GM12878 (cell line): ENCODE data around the gene CIRBP. TPM values are rescaled to one million over a fixed set of nuclear protein-coding genes. Genes with fewer than 3 reads are reported as not detected.

Source experiments
- ATAC-seq: fragments of 200-7000 bp; cut with Tn5 transposase; 3 replicates; pipeline ENCODE4 v1.9.1; 2020; ENCODE audit warnings: mild to moderate bottlenecking, moderate library complexity
- BruUV-seq: library from RNA; stranded (reverse); fragments of 400-500 nt; replicated peaks from 2 replicates; lab custom pipeline; 2021; lab: Mats Ljungman, UMichigan
- CTCF ChIA-PET: fragments of 300-600 bp; sonication (Branson Sonifier 250); formaldehyde crosslinking; extraction: SDS; loops from one replicate; lab custom pipeline; 2021; ENCODE audit warnings: inconsistent platforms; lab: Yijun Ruan, JAX
- POLR2A ChIA-PET: fragments of 350-600 bp; formaldehyde crosslinking; extraction: SDS; loops from one replicate; lab custom pipeline; 2021; ENCODE audit warnings: inconsistent platforms; lab: Charles Lee
- RAD21 ChIA-PET: fragments of 300-600 bp; sonication (Branson Sonifier 250); formaldehyde crosslinking; loops from one replicate; lab custom pipeline; 2023; ENCODE audit warnings: antibody characterized with exemption; ENCODE audit not compliant: unreplicated experiment; lab: Charles Lee
- SMC1A ChIA-PET: fragments of 300-600 bp; sonication (Branson Sonifier 250); formaldehyde crosslinking; loops from one replicate; lab custom pipeline; 2023; ENCODE audit not compliant: unreplicated experiment, uncharacterized antibody; lab: Charles Lee
- DNase-seq: peaks from one replicate; pipeline ENCODE4 v3.0.0-alpha.2; 2011; ENCODE audit warnings: low read depth, low spot score
- FAIRE-seq: peaks from 3 replicates; lab custom pipeline; 2011; peaks lifted over from hg19 to GRCh38; lab: Jason Lieb, UNC
- H2AFZ ChIP-seq: 2 replicates; pipeline ENCODE4 v1.6.0; 2011; ENCODE audit warnings: low read depth, low read length, control low read depth; ENCODE audit not compliant: control insufficient read depth
- H3K27ac ChIP-seq: 2 replicates; pipeline ENCODE4 v1.5.1; 2011; ENCODE audit warnings: control low read depth; ENCODE audit not compliant: control insufficient read depth, insufficient read depth
- H3K27me3 ChIP-seq, 2 experiments: replicated peaks in 1 of 2; 2 replicates each; pipeline versions ENCODE4 v1.6.0 to v1.6.1; 2011; ENCODE audit warnings: low read length in 1 of 2; ENCODE audit not compliant: control insufficient read depth in 2 of 2, insufficient read depth in 2 of 2
- H3K36me3 ChIP-seq, 2 experiments: 2 replicates each; pipeline ENCODE4 v1.5.1; 2011; ENCODE audit warnings: low read length in 1 of 2; ENCODE audit not compliant: control insufficient read depth in 2 of 2, insufficient read depth in 2 of 2
- H3K4me1 ChIP-seq: 2 replicates; pipeline ENCODE4 v1.6.1; 2011; ENCODE audit warnings: mild to moderate bottlenecking, low read length, moderate library complexity, mixed read lengths; ENCODE audit not compliant: control insufficient read depth, insufficient read depth
- H3K4me2 ChIP-seq: 2 replicates; pipeline ENCODE4 v1.6.0; 2011; ENCODE audit warnings: control low read depth; ENCODE audit not compliant: control insufficient read depth, insufficient read depth
- H3K4me3 ChIP-seq: fragments of 200-600 bp; sonication (generic); 2 replicates; pipeline ENCODE4 v1.5.1; 2016
- H3K79me2 ChIP-seq: 2 replicates; pipeline ENCODE4 v1.6.0; 2011; ENCODE audit warnings: low read length; ENCODE audit not compliant: control insufficient read depth, insufficient read depth
- H3K9ac ChIP-seq: 2 replicates; pipeline ENCODE4 v1.8.0; 2011; ENCODE audit warnings: low read length, control low read depth, mixed read lengths; ENCODE audit not compliant: control insufficient read depth, insufficient read depth
- H3K9me3 ChIP-seq: replicated peaks from 3 replicates; pipeline ENCODE4 v1.5.1; 2011; ENCODE audit warnings: mild to moderate bottlenecking, low read length; ENCODE audit not compliant: control insufficient read depth, insufficient read depth
- H4K20me1 ChIP-seq: 2 replicates; pipeline ENCODE4 v1.6.0; 2011; ENCODE audit not compliant: control insufficient read depth, insufficient read depth
- DPF2 ChIP-seq: fragments of 450-650 bp; IDR thresholded peaks from 2 replicates; pipeline ENCODE4 v1.6.1; 2017; ENCODE audit warnings: mild to moderate bottlenecking
- YY1 ChIP-seq: IDR thresholded peaks from 2 replicates; pipeline ENCODE4 v1.6.1; 2011; ENCODE audit warnings: low read depth, mild to moderate bottlenecking, low read length
- ZNF384 ChIP-seq: IDR thresholded peaks from 2 replicates; pipeline ENCODE4 v1.6.1; 2012; ENCODE audit warnings: low read depth, mild to moderate bottlenecking, low read length, improper control_type of control experiment, borderline replicate concordance
- WGBS: methylation state at CpG from one replicate; pipeline ENCODE4 v1.1.6; 2016; ENCODE audit warnings: low lambda C conversion rate; ENCODE audit not compliant: insufficient replicate concordance, insufficient coverage; ENCODE audit errors: missing lambda C conversion rate; 5-methylcytosine and 5-hydroxymethylcytosine counted together
- in situ Hi-C: fragments of 300-500 bp; cut with MboI; formaldehyde crosslinking; loops from 9 replicates; pipeline ENCODE4 v1.14.3; 2018; ENCODE audit warnings: mixed read lengths
- intact Hi-C: fragments of 100-400 bp; cut with micrococcal nuclease; formaldehyde crosslinking; loops from one replicate; pipeline ENCODE4 v1.14.2; 2022; ENCODE audit not compliant: unreplicated experiment
- polyA plus RNA-seq, 11 experiments: library from polyadenylated mRNA; depleted of rRNA in 4 of 11; unstranded in 6 of 11; stranded (reverse) in 5 of 11; fragments of >200 nt; fragmentation: Nextera tagmentation in 4 of 11; fragmentation: Illumina TruSeq in 1 of 11; extraction: Ambion mirVana in 4 of 11; extraction: Trizol in 1 of 11; gene quantifications; 1 replicate in 1 of 11; 2 replicates in 10 of 11; pipeline versions ENCODE4 v1.2.1 to v1.2.3, GENCODE V29; 2011 to 2016; ENCODE audit warnings: inconsistent platforms in 2 of 11, missing spikeins in 2 of 11, low read depth in 1 of 11
- total RNA-seq, 4 experiments: library from RNA; depleted of rRNA in 3 of 4; stranded (reverse); fragments of >200 nt in 3 of 4; fragmentation: Illumina TruSeq in 1 of 4; extraction: Trizol in 1 of 4; gene quantifications; 2 replicates each; pipeline versions ENCODE4 v1.2.1 to v1.2.3, GENCODE V29; 2013 to 2021
- TF ChIP-seq, protein P1 (sequence below), 3 experiments: IDR thresholded peaks in 2 of 3; conservative IDR thresholded peaks in 1 of 3; 2 replicates each; pipeline ENCODE4 v1.5.1; 2011; ENCODE audit warnings: low read depth in 3 of 3, low read length in 3 of 3, mild to moderate bottlenecking in 3 of 3, control low read depth in 2 of 3, moderate library complexity in 2 of 3, inconsistent platforms in 1 of 3, mixed read lengths in 1 of 3; ENCODE audit not compliant: control insufficient read depth in 2 of 3, insufficient read depth in 1 of 3; ENCODE audit errors: extremely low read depth in 1 of 3

Gene CIRBP
- total and polyA plus RNA-seq, 10 of the 15 experiments (the other 5 are each of a cell fraction or from before 2014, with no cell fraction given), result 27.6 to 335 (median 229) TPM

DNA sequence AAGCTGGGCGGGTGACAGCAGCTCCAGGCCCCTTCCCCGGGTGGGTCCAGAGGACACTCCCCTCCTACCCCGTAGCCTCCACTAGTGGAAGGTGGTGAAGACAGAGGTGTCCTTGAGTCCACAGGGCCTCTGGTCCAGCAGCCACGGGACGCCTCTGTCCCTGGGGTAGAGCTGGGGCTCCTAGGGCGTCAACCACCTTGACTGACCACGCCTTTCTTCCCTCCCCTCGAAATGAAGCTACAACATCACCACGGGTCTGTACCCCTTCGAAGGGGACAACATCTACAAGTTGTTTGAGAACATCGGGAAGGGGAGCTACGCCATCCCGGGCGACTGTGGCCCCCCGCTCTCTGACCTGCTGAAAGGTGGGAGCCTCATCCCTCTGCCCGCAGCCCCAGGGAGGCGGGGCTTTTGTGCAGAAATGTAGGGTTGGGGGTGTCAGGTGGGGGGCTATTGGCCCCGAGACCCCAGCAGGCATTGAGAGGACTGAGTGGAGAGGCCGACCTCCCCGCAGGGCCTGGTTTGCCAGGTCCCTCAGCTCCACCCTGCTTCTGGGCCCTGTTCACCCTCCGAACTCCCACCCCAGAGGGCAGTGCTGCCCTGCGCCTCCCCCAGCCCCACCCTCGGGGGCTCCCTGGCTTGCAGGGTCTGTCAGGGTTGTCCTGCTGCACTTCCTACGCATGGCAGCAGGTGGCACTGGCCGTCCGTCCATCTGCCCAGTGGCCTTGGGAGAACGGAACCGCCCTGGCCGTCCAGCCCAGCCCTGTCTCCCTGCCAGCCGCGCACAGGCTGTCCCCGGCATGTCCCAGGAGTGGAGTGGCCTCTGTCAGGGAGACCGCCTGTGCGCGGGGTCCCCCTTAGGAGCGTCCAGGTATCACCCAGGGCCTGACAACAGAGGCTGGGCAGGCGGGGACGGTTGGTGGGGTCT is 47.9 kb upstream of the CIRBP start:
- TF ChIP-seq ZNF384 (no peak), DPF2 (no peak), YY1 (no peak)
- TF ChIP-seq, protein P1, sequence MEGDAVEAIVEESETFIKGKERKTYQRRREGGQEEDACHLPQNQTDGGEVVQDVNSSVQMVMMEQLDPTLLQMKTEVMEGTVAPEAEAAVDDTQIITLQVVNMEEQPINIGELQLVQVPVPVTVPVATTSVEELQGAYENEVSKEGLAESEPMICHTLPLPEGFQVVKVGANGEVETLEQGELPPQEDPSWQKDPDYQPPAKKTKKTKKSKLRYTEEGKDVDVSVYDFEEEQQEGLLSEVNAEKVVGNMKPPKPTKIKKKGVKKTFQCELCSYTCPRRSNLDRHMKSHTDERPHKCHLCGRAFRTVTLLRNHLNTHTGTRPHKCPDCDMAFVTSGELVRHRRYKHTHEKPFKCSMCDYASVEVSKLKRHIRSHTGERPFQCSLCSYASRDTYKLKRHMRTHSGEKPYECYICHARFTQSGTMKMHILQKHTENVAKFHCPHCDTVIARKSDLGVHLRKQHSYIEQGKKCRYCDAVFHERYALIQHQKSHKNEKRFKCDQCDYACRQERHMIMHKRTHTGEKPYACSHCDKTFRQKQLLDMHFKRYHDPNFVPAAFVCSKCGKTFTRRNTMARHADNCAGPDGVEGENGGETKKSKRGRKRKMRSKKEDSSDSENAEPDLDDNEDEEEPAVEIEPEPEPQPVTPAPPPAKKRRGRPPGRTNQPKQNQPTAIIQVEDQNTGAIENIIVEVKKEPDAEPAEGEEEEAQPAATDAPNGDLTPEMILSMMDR (IDR thresholded peaks at IDR 0.05 in 2 of 3, conservative IDR thresholded peaks at IDR 0.05 in 1 of 3; ENCODE audit: control insufficient read depth in 2 of 3, extremely low read depth in 1 of 3, insufficient read depth in 1 of 3, low read depth in 3 of 3, low read length in 3 of 3), result peak; percentile 26 to 55 (median 33); a peak in 4 of 6 replicates
- TF ChIP-seq, all 136 proteins: peak for 1
- Histone ChIP-seq H3K36me3 (peaks cover 3 to 22% of the 10 kb centered on the region in 2 experiments; a peak in 3 of 4 replicates), H3K27me3 (no peaks in the 10 kb centered on the region), H3K4me2 (no peak overlapping the region), H3K9ac (no peak overlapping the region), H3K4me3 (no peak overlapping the region), H3K4me1 (no peaks in the 10 kb centered on the region), H3K27ac (no peak overlapping the region), H3K79me2 (peaks cover 6% of the 10 kb centered on the region), H4K20me1 (no peaks in the 10 kb centered on the region), H2AFZ (no peak overlapping the region), H3K9me3 (no peaks in the 10 kb centered on the region)
- no peak for FAIRE-seq
- POLR2A ChIA-PET, result no interaction called here
- ATAC-seq, result peak; percentile 37; the same call in 2 of the 3 replicates
- 90% methylated on average over 31 of the region's 38 CpGs for WGBS
- intact Hi-C loops (no loop called here), in situ Hi-C loops (no loop called here)
- SMC1A ChIA-PET, result no interaction called here
- CTCF ChIA-PET, result interaction anchor here (0.5 to 1.4 kb wide), 3 partner anchors 23 to 29 kb away, joined by 3 to 6 read pairs (median 3); no protein-coding TSS in a partner anchor
- RAD21 ChIA-PET, result interaction anchor here (1.0 kb wide), 1 partner anchor 17 kb away, joined by 3 read pairs; no protein-coding TSS in a partner anchor
- BruUV-seq, result no TSS peak
- no peak for DNase-seq
